Neuron (in vitro differentiated cells): ENCODE results near the gene DISC1.

ENCODE experiments used
- H2AFZ ChIP-seq: one replicate; pipeline ENCODE4 v1.6.1; 2013; ENCODE audit warnings: low read depth, mild to moderate bottlenecking, inconsistent platforms, low read length, moderate library complexity
- H3K27me3 ChIP-seq: one replicate; pipeline ENCODE4 v1.6.1; 2013; ENCODE audit warnings: low read length; ENCODE audit not compliant: insufficient read depth
- H3K36me3 ChIP-seq: one replicate; pipeline ENCODE4 v1.6.1; 2013; ENCODE audit warnings: low read length; ENCODE audit not compliant: insufficient read depth
- H3K4me1 ChIP-seq: one replicate; pipeline ENCODE4 v1.6.1; 2013; ENCODE audit warnings: low read length; ENCODE audit not compliant: insufficient read depth
- H3K4me3 ChIP-seq: 2 replicates; pipeline ENCODE4 v1.5.1; 2013; ENCODE audit warnings: mild to moderate bottlenecking, low read length, moderate library complexity
- H3K9me3 ChIP-seq: one replicate; pipeline ENCODE4 v1.6.1; 2013; ENCODE audit warnings: low read length

The DISC1 gene

DNA sequence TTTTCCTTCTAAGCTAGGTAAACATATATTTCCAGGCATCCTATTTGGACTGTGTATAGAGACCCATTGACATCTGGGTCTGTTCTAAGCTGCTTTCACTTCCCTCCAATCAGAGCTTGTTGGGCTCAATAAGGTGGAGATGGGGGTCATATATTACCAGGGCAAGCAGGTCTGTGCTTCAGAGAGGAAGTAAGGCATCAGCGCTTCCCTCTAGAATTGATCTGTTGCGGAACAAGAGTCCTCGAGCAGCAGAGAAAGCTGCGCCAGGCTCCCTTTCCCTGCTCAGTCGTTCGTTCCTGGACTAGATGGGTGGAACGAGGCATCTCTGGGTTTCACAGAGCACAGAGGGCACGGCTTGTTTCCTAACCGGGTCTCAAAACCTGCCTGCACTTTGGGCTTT lies 63.5 kb downstream of the DISC1 start:
- H3K9me3 ChIP-seq: peaks cover 1% of the 10 kb centered on the region
- H3K36me3 ChIP-seq: no peaks in the 10 kb centered on the region
- no peaks in the 10 kb centered on the region for H3K27me3 ChIP-seq
- H3K4me1 ChIP-seq: peaks cover 11% of the 10 kb centered on the region
- H3K4me3 ChIP-seq: no peak overlapping the region
- H2AFZ ChIP-seq: no peak overlapping the region

DNA sequence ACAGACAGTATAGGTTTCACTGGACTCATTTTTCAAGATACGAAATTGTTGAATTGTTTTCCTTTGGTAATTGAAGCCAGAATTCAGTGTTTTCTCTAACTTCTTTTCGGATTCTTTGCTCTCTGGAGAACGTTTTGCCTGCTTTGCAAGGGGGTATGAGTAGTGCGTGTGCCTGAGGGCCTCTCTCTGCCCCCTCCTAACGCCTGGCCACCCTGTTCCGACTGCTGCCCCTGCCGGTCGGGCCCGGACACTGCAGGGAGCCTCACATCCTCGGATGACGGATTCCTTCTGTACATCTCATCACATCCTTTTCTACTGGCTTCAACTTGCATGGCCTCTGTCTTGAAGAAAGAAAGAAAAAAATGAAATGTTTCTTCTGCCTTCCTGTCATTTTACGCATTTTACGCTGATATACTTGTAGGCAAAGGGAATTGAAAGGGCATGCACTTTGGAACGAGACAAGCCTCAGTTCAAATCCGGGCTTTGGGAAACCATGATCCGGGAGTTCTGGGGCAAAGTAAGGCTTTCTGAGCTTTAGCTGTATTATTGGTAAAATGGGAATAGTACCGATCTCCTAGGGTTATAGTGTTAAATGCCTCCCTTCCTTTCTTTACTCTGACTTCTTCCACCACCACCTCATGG lies 65.1 kb downstream of the DISC1 start:
- Histone ChIP-seq H3K4me3 (no peak overlapping the region), H3K4me1 (peaks cover 15% of the 10 kb centered on the region), H2AFZ (no peak overlapping the region), H3K9me3 (no peaks in the 10 kb centered on the region), H3K36me3 (no peaks in the 10 kb centered on the region), H3K27me3 (no peaks in the 10 kb centered on the region)

DNA sequence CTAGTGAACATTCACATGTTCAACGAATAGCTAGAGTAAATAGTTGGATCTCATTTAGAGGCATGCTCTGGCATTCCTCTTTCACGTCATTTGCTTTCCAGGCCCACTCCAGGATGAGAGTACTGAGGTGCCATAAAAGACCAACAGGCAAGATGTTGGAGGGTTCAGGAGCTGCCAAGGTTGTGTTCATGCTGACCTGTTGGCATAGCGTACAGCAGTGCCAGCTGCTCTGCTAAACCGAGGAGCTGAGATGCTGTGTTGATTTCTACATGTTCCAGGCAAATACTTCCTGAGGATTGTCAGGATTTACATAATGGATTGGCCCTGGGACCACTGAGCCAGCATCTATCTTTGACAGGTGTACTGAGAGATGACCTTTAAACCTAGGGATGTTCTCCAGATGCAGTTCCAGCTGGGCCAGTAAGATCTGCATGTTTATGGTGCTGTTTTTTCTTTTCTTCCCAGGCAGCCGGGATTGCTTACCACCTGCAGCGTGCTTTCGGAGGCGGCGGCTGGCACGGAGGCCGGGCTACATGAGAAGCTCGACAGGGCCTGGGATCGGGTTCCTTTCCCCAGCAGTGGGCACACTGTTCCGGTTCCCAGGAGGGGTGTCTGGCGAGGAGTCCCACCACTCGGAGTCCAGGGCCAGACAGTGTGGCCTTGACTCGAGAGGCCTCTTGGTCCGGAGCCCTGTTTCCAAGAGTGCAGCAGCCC lies 66.9 kb downstream of the DISC1 start:
- no peaks in the 10 kb centered on the region for H3K27me3 ChIP-seq
- H3K36me3 ChIP-seq: no peaks in the 10 kb centered on the region
- H3K4me3 ChIP-seq: no peak overlapping the region
- no peak overlapping the region for H2AFZ ChIP-seq
- H3K4me1 ChIP-seq: peaks cover 15% of the 10 kb centered on the region
- H3K9me3 ChIP-seq: no peaks in the 10 kb centered on the region

DNA sequence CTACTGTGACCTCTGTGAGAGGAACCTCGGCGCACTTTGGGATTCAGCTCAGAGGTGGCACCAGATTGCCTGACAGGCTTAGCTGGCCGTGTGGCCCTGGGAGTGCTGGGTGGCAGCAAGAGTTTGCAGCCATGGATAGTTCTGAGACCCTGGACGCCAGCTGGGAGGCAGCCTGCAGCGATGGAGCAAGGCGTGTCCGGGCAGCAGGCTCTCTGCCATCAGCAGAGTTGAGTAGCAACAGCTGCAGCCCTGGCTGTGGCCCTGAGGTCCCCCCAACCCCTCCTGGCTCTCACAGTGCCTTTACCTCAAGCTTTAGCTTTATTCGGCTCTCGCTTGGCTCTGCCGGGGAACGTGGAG lies 67.5 kb downstream of the DISC1 start:
- Histone ChIP-seq H2AFZ (no peak overlapping the region), H3K9me3 (no peaks in the 10 kb centered on the region), H3K27me3 (no peaks in the 10 kb centered on the region), H3K4me3 (no peak overlapping the region), H3K4me1 (peaks cover 15% of the 10 kb centered on the region), H3K36me3 (no peaks in the 10 kb centered on the region)

GRCh38 chr1:231694465-231695077 lies 68.0 kb downstream of the DISC1 start:
- Histone ChIP-seq H3K9me3 (no peaks in the 10 kb centered on the region), H3K4me3 (no peak overlapping the region), H3K4me1 (peaks cover 15% of the 10 kb centered on the region), H3K36me3 (no peaks in the 10 kb centered on the region), H3K27me3 (no peaks in the 10 kb centered on the region), H2AFZ (no peak overlapping the region)

DNA sequence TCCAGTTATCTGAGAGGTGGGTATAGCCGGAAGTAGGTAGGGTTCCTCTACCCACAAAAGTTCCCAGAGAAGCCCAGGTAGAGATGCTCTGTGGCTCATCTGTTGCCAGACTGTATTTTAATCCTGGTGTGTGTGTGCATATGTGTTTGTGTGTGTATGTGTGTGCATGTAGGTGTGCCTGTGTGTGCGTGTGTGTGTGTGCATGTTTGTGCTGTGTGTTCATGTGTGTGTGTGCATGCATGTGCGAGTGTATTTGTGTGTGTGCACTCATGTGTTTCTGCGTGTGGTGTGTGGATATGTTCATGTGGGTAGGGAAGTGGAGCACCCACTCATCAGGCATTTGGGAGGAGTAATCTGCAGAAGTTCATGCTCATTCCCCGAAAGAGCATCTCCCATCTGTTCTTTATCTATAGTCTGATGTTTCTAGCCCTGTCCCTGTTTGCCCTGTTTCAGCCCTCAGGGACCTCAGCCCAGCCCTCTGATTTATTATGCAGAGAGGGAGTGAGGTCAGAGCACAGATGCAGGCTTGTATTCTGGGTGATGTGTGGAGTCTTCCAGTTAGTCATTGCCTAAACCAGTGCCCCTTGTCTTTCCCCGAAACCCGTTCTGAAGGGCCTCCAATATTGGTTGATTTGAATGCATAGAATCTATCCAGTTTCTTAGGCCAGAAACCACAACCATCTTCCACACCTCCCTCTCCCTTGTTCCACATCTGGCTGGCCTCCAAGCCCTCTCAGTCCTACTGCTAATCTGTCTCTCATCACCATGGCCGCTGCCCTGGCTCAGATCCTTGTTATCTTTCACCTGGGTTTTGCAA lies 69.1 kb downstream of the DISC1 start:
- Histone ChIP-seq H3K9me3 (no peaks in the 10 kb centered on the region), H3K4me3 (no peak overlapping the region), H3K36me3 (no peaks in the 10 kb centered on the region), H3K27me3 (no peaks in the 10 kb centered on the region), H2AFZ (no peak overlapping the region), H3K4me1 (peaks cover 8% of the 10 kb centered on the region)

DNA sequence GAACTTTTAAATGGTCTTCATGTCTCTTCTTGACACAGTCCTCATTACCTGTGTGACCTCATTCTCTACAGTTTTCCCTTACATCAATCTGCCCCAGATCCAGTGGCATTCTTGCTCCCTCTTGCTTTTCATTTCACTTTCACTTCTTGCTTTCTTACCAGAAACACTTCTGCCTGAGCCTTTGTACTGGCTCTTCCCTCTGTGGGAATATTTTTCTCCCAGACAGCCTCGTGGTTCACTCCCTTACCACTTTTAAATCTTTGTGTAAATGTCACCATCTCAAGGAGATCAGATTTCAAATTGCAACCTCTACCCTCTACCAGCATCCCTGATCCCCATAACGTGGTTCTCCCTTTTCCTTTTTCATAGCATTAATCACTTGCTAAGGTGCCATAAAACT lies 73.2 kb downstream of the DISC1 start:
- H3K27me3 ChIP-seq: no peaks in the 10 kb centered on the region
- no peaks in the 10 kb centered on the region for H3K9me3 ChIP-seq
- no peak overlapping the region for H2AFZ ChIP-seq
- no peak overlapping the region for H3K4me3 ChIP-seq
- H3K36me3 ChIP-seq: no peaks in the 10 kb centered on the region
- peaks cover 4% of the 10 kb centered on the region for H3K4me1 ChIP-seq

- no peaks in the 10 kb centered on the region for H3K9me3 ChIP-seq
- no peak overlapping the region for H3K4me3 ChIP-seq
- H2AFZ ChIP-seq: no peak overlapping the region
- H3K36me3 ChIP-seq: no peaks in the 10 kb centered on the region
- no peaks in the 10 kb centered on the region for H3K27me3 ChIP-seq
- H3K4me1 ChIP-seq: no peaks in the 10 kb centered on the region
These were observed 74.7 kb downstream of the DISC1 start for GRCh38 chr1:231701306-231701705.

- Histone ChIP-seq H3K4me3 (no peak overlapping the region), H3K27me3 (no peaks in the 10 kb centered on the region), H3K36me3 (no peaks in the 10 kb centered on the region), H3K4me1 (peaks cover 2% of the 10 kb centered on the region), H2AFZ (no peak overlapping the region), H3K9me3 (no peaks in the 10 kb centered on the region)
These were observed 75.7 kb downstream of the DISC1 start for GRCh38 chr1:231702331-231702730.

- no peaks in the 10 kb centered on the region for H3K36me3 ChIP-seq
- H3K4me1 ChIP-seq: peaks cover 2% of the 10 kb centered on the region
- H3K9me3 ChIP-seq: no peaks in the 10 kb centered on the region
- H3K4me3 ChIP-seq: no peak overlapping the region
- no peak overlapping the region for H2AFZ ChIP-seq
- H3K27me3 ChIP-seq: no peaks in the 10 kb centered on the region
These were observed 76.2 kb downstream of the DISC1 start for GRCh38 chr1:231702804-231703203.

DNA sequence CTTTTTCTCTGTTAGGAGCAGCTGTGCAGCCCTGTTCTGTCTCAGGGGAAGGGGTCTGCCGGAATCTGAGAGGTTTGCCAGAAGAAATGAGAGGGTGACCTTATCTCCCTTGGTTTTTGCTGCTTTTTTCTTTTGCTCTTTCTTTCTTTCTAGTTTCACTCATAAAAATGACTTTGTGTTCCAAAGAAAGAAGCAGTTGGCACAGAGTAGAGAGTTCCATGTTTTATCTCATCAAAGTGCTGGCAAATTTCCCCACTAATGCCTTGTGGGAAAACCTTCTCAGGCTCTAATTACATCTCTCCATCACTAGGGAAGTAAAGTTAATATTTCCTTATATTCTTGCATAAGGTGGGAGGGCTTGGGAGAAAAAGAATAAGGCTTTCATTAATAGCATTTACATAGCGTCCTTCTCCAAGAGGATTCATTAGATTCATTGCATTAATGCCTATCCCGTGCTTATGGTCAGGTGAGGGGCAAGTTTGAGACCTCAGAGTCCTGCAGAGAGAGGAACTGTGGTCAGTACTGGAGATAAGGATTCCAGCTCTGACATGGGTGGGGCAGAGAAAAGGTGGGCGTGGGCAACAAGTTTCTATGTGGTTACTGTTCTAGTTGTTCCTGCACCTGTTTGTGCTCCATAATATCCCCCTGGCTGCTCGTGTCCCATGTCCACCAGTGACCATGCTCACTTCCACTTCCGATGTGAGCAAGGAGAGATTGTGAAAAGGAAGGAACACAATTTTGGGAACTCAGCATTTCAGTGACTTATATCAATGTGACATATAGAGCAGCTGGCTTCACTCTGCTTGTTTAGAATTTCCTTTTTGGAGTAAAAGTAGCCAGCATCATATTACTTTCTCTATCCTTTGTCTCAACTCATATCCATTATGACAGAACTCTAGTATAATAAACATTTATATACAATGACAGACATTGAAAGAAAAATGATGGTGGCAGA lies 79.5 kb downstream of the DISC1 start:
- Histone ChIP-seq H3K36me3 (no peaks in the 10 kb centered on the region), H2AFZ (no peak overlapping the region), H3K4me3 (no peak overlapping the region), H3K9me3 (no peaks in the 10 kb centered on the region), H3K4me1 (peaks cover 2% of the 10 kb centered on the region), H3K27me3 (no peaks in the 10 kb centered on the region)

GRCh38 chr1:231706934-231707333 lies 80.3 kb downstream of the DISC1 start:
- H3K27me3 ChIP-seq: no peaks in the 10 kb centered on the region
- H3K4me1 ChIP-seq: peaks cover 2% of the 10 kb centered on the region
- H3K4me3 ChIP-seq: no peak overlapping the region
- H3K9me3 ChIP-seq: no peaks in the 10 kb centered on the region
- H2AFZ ChIP-seq: no peak overlapping the region
- H3K36me3 ChIP-seq: no peaks in the 10 kb centered on the region
